ENCODE results near the gene MEGF6.

DNA sequence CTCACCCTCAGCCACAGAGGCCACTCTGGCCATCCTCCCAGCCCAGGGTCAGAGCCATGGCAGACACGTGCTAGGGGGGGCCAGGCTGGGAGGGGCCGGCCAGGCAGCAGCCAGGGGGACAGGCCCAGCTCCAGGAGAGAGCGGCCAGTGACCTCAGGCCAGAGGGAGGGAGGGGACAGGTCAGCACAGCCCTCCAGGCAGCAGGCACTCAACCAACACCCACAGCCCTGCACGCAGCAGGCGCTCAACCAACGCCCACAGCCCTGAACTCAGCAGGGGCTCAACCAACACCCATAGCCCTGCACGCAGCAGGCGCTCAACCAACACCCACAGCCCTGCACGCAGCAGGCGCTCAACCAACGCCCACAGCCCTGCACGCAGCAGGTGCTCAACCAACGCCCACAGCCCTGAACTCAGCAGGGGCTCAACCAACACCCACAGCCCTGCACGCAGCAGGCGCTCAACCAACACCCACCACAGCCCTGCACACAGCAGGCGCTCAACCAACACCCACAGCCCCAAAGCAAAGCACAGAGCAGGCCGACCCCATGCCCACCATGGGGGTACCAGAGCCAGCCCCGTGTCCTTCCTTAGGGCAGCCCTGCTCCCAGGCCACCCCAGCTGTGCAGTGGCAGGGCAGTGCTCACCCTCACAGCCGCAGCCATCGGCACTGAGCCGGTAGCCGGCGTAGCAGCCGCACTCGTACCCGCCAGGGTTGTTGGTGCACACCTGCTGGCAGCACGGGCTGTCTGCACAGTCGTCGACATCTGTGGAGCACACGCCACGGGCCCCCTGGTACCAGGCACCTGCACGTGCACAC is 101.0 kb downstream of the MEGF6 start:
- TF ChIP-seq POLR2A (IDR thresholded peaks at IDR 0.05): no peak
- TF ChIP-seq, protein P1, sequence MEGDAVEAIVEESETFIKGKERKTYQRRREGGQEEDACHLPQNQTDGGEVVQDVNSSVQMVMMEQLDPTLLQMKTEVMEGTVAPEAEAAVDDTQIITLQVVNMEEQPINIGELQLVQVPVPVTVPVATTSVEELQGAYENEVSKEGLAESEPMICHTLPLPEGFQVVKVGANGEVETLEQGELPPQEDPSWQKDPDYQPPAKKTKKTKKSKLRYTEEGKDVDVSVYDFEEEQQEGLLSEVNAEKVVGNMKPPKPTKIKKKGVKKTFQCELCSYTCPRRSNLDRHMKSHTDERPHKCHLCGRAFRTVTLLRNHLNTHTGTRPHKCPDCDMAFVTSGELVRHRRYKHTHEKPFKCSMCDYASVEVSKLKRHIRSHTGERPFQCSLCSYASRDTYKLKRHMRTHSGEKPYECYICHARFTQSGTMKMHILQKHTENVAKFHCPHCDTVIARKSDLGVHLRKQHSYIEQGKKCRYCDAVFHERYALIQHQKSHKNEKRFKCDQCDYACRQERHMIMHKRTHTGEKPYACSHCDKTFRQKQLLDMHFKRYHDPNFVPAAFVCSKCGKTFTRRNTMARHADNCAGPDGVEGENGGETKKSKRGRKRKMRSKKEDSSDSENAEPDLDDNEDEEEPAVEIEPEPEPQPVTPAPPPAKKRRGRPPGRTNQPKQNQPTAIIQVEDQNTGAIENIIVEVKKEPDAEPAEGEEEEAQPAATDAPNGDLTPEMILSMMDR (IDR thresholded peaks at IDR 0.05): no peak

Measured in uterus (tissue), 2 donors.